Measurements from ENCODE around the gene ATXN1. TPM values are rescaled to one million over a fixed set of nuclear protein-coding genes. Genes with fewer than 3 reads are reported as not detected.

Gene ATXN1
- total and polyA plus RNA-seq, 2 of the 13 experiments (the other 11 are each of a cell fraction or from before 2014, with no cell fraction given), result 20.7 to 39.5 TPM

DNA sequence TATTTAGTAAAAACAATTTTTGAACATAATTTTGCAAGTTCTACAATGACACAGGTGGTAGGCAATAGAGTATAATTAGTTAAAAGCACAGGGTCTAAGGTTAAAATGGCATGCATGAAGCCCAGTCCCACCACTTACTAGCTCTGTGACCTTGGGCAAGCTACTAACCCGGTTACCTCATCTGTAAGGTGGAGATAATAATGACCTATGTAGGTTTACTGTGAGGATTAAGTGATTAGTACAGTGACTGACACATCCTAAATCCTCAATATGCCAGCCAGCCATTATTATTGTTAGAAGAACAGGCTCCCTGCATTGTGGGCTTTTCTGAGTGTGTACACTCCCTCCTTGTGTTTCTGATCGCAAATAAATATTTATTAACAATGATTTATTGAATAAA lies 26.2 kb downstream of the ATXN1 start (continued):
- TF ChIP-seq, protein P1, sequence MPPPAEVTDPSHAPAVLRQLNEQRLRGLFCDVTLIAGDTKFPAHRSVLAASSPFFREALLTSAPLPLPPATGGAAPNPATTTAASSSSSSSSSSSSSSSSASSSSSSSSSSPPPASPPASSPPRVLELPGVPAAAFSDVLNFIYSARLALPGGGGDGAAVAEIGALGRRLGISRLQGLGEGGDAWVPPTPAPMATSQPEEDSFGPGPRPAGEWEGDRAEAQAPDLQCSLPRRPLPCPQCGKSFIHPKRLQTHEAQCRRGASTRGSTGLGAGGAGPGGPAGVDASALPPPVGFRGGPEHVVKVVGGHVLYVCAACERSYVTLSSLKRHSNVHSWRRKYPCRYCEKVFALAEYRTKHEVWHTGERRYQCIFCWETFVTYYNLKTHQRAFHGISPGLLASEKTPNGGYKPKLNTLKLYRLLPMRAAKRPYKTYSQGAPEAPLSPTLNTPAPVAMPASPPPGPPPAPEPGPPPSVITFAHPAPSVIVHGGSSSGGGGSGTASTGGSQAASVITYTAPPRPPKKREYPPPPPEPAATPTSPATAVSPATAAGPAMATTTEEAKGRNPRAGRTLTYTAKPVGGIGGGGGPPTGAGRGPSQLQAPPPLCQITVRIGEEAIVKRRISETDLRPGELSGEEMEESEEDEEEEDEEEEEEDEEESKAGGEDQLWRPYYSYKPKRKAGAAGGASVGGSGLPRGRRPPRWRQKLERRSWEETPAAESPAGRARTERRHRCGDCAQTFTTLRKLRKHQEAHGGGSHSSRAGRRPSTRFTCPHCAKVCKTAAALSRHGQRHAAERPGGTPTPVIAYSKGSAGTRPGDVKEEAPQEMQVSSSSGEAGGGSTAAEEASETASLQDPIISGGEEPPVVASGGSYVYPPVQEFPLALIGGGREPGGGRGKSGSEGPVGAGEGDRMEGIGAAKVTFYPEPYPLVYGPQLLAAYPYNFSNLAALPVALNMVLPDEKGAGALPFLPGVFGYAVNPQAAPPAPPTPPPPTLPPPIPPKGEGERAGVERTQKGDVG (CRISPR knock-in tag; IDR thresholded peaks at IDR 0.05; ENCODE audit: borderline replicate concordance), result no peak
- TF ChIP-seq MATR3 (CRISPR knock-in tag; IDR thresholded peaks at IDR 0.05) (no peak), ZNF124 (CRISPR knock-in tag; IDR thresholded peaks at IDR 0.05) (no peak), ZNF260 (CRISPR knock-in tag; IDR thresholded peaks at IDR 0.05; ENCODE audit: borderline replicate concordance, low read depth) (no peak), GTF3A (CRISPR knock-in tag; conservative IDR thresholded peaks at IDR 0.05) (no peak), EHMT2 (IDR thresholded peaks at IDR 0.05; ENCODE audit: borderline replicate concordance, low read depth, low read length) (no peak), ZNF614 (CRISPR knock-in tag; IDR thresholded peaks at IDR 0.05; ENCODE audit: borderline replicate concordance) (no peak), ATF2 (CRISPR knock-in tag; IDR thresholded peaks at IDR 0.05) (peak; percentile 61; the same call in 1 of the 2 replicates), STAT6 (CRISPR knock-in tag; IDR thresholded peaks at IDR 0.05; ENCODE audit: borderline replicate concordance) (no peak), DMAP1 (CRISPR knock-in tag; IDR thresholded peaks at IDR 0.05) (no peak)
- TF ChIP-seq, protein P2, sequence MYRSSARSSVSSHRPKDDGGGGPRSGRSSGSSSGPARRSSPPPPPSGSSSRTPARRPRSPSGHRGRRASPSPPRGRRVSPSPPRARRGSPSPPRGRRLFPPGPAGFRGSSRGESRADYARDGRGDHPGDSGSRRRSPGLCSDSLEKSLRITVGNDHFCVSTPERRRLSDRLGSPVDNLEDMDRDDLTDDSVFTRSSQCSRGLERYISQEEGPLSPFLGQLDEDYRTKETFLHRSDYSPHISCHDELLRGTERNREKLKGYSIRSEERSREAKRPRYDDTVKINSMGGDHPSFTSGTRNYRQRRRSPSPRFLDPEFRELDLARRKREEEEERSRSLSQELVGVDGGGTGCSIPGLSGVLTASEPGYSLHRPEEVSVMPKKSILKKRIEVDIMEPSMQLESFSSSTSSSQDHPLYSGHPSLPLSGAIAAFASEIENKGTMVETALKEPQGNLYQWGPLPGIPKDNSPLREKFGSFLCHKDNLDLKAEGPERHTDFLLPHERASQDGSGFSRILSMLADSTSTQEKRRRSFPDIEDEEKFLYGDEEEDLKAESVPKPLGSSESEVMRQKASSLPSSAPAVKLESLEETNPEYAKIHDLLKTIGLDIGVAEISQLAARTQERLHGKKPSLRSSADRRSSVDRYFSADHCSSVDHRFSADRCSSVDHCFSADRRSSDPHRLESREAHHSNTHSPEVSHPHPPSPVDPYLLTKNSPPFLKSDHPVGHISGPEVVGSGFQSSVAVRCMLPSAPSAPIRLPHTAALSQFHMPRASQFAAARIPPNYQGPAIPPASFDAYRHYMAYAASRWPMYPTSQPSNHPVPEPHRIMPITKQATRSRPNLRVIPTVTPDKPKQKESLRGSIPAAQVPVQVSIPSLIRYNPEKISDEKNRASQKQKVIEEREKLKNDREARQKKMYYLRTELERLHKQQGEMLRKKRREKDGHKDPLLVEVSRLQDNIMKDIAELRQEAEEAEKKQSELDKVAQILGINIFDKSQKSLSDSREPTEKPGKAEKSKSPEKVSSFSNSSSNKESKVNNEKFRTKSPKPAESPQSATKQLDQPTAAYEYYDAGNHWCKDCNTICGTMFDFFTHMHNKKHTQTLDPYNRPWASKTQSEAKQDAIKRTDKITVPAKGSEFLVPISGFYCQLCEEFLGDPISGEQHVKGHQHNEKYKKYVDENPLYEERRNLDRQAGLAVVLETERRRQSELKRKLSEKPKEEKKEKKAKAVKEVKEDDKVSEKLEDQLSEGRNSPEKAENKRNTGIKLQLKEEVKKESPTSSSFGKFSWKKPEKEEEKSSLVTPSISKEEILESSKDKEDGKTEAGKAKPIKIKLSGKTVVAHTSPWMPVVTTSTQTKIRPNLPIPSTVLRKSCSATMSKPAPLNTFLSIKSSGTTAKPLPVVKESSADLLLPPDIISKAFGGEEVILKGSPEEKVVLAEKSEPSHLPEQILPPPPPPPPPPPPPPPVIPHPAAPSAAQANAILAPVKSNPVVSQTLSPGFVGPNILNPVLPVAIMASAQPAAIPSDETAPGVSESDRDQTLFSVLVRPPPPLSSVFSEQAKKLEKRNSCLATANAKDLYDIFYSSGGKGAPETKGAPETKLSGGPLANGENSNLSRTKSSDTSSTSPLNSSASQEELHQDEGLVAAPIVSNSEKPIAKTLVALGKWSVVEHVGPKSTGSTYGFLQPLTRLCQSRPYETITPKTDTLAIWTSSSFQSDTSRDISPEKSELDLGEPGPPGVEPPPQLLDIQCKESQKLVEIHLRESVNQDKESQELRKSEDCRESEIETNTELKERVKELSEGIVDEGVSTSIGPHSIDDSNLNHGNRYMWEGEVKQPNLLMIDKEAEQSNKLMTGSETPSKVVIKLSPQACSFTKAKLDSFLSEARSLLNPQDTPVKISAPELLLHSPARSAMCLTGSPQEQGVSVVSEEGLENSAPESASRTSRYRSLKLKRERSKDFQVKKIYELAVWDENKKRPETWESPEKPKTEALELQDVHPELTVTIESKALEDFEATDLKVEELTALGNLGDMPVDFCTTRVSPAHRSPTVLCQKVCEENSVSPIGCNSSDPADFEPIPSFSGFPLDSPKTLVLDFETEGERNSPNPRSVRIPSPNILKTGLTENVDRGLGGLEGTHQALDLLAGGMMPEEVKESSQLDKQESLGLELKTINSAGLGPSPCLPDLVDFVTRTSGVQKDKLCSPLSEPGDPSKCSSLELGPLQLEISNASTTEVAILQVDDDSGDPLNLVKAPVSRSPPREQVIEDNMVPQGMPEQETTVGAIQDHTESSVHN (CRISPR knock-in tag; IDR thresholded peaks at IDR 0.05), result no peak
